Parathyroid adenoma (tissue), 2 donors: ENCODE measurements around the gene NHS.

Source experiments
- H2AFZ ChIP-seq: fragments of 300-600 bp; sonication (generic); one replicate; pipeline ENCODE4 v1.7.0; 2017; ENCODE audit warnings: antibody characterized with exemption, mild to moderate bottlenecking
- H3K27ac ChIP-seq: fragments of 300-600 bp; sonication (generic); one replicate; pipeline ENCODE4 v1.7.0; 2017
- H3K27me3 ChIP-seq: fragments of 300-600 bp; sonication (generic); one replicate; pipeline ENCODE4 v1.7.0; 2017; ENCODE audit warnings: low read length; ENCODE audit not compliant: control insufficient read depth, insufficient read depth
- H3K36me3 ChIP-seq: fragments of 300-600 bp; sonication (generic); one replicate; pipeline ENCODE4 v1.7.0; 2017; ENCODE audit warnings: low read length; ENCODE audit not compliant: control insufficient read depth, insufficient read depth
- H3K4me1 ChIP-seq: fragments of 300-600 bp; sonication (generic); one replicate; pipeline ENCODE4 v1.7.0; 2017; ENCODE audit warnings: control low read depth
- H3K4me2 ChIP-seq: fragments of 300-600 bp; sonication (generic); one replicate; pipeline ENCODE4 v1.7.0; 2017; ENCODE audit warnings: low read length
- H3K4me3 ChIP-seq: fragments of 300-600 bp; sonication (generic); one replicate; pipeline ENCODE4 v1.7.0; 2017; ENCODE audit warnings: low read depth, low read length
- H3K79me2 ChIP-seq: fragments of 300-600 bp; sonication (generic); one replicate; pipeline ENCODE4 v1.7.0; 2017; ENCODE audit warnings: control low read depth
- H3K9ac ChIP-seq: fragments of 300-600 bp; sonication (generic); one replicate; pipeline ENCODE4 v1.7.0; 2017; ENCODE audit warnings: mild to moderate bottlenecking
- H3K9me3 ChIP-seq: fragments of 300-600 bp; sonication (generic); one replicate; pipeline ENCODE4 v1.7.0; 2017; ENCODE audit warnings: low read length; ENCODE audit not compliant: control insufficient read depth
- CTCF ChIP-seq: fragments of 300-600 bp; sonication (generic); IDR thresholded peaks from one replicate; pipeline ENCODE4 v1.7.0; 2017; ENCODE audit warnings: antibody characterized with exemption, mild to moderate bottlenecking
- donor health status: primary hyperparathyroidism.

Gene NHS

GRCh38 chrX:17495052-17495451, 120.1 kb downstream of the NHS start:
- Histone ChIP-seq H2AFZ (no peak overlapping the region), H3K4me3 (no peak overlapping the region), H3K27ac (no peak overlapping the region), H3K36me3 (no peaks in the 10 kb centered on the region), H3K27me3 (no peaks in the 10 kb centered on the region), H3K9ac (no peak overlapping the region), H3K9me3 (no peaks in the 10 kb centered on the region), H3K79me2 (no peaks in the 10 kb centered on the region), H3K4me1 (no peaks in the 10 kb centered on the region), H3K4me2 (no peak overlapping the region)
- TF ChIP-seq CTCF, result no peak

GRCh38 chrX:17496407-17496806, 121.4 kb downstream of the NHS start:
- H3K4me3 ChIP-seq, result no peak overlapping the region
- no peak for TF ChIP-seq CTCF
- no peaks in the 10 kb centered on the region for H3K36me3 ChIP-seq

GRCh38 chrX:17497193-17497592, 122.2 kb downstream of the NHS start:
- H3K9ac ChIP-seq, result no peak overlapping the region
- H3K79me2 ChIP-seq, result no peaks in the 10 kb centered on the region
- H3K4me3 ChIP-seq, result no peak overlapping the region
- no peaks in the 10 kb centered on the region for H3K4me1 ChIP-seq
- no peak overlapping the region for H2AFZ ChIP-seq
- H3K9me3 ChIP-seq, result no peaks in the 10 kb centered on the region
- no peaks in the 10 kb centered on the region for H3K36me3 ChIP-seq
- TF ChIP-seq CTCF, result no peak
- no peaks in the 10 kb centered on the region for H3K27me3 ChIP-seq
- no peak overlapping the region for H3K4me2 ChIP-seq
- H3K27ac ChIP-seq, result no peak overlapping the region

More at GRCh38 chrX:17496407-17496806, 121.4 kb downstream of the NHS start:
- Histone ChIP-seq H3K9ac (no peak overlapping the region), H3K27me3 (no peaks in the 10 kb centered on the region), H3K9me3 (no peaks in the 10 kb centered on the region), H3K4me2 (no peak overlapping the region), H3K27ac (no peak overlapping the region), H3K79me2 (no peaks in the 10 kb centered on the region), H3K4me1 (no peaks in the 10 kb centered on the region), H2AFZ (no peak overlapping the region)

GRCh38 chrX:17499512-17499911, 124.5 kb downstream of the NHS start:
- H2AFZ ChIP-seq, result no peak overlapping the region
- H3K4me1 ChIP-seq, result no peaks in the 10 kb centered on the region
- H3K9ac ChIP-seq, result no peak overlapping the region
- H3K27me3 ChIP-seq, result no peaks in the 10 kb centered on the region
- no peak overlapping the region for H3K4me2 ChIP-seq
- H3K9me3 ChIP-seq, result no peaks in the 10 kb centered on the region
- H3K27ac ChIP-seq, result no peak overlapping the region
- no peaks in the 10 kb centered on the region for H3K36me3 ChIP-seq
- H3K79me2 ChIP-seq, result no peaks in the 10 kb centered on the region
- TF ChIP-seq CTCF, result no peak
- H3K4me3 ChIP-seq, result no peak overlapping the region

- no peaks in the 10 kb centered on the region for H3K9me3 ChIP-seq
- no peaks in the 10 kb centered on the region for H3K79me2 ChIP-seq
- no peak overlapping the region for H3K9ac ChIP-seq
- H3K4me1 ChIP-seq, result no peaks in the 10 kb centered on the region
- H3K27ac ChIP-seq, result no peak overlapping the region
- no peak for TF ChIP-seq CTCF
- no peak overlapping the region for H2AFZ ChIP-seq
- no peak overlapping the region for H3K4me3 ChIP-seq
- no peak overlapping the region for H3K4me2 ChIP-seq
- no peaks in the 10 kb centered on the region for H3K36me3 ChIP-seq
- H3K27me3 ChIP-seq, result no peaks in the 10 kb centered on the region
Measured at GRCh38 chrX:17500145-17500579, 125.2 kb downstream of the NHS start.
